HG03175 (cell line): ENCODE data around the gene PRKN.
A peak's percentile ranks its signal among the peaks of the same experiment; 100 is the strongest.

Experiments
- ATAC-seq: cut with Tn5 transposase; IDR thresholded peaks from one replicate; pipeline ENCODE4 v1.9.1; 2021; ENCODE audit warnings: mild to moderate bottlenecking, moderate library complexity; ENCODE audit not compliant: unreplicated experiment

PRKN gene

GRCh38 chr6:161414707-161415106 lies 1312.9 kb downstream of the PRKN start:
- ATAC-seq, result no peak

DNA sequence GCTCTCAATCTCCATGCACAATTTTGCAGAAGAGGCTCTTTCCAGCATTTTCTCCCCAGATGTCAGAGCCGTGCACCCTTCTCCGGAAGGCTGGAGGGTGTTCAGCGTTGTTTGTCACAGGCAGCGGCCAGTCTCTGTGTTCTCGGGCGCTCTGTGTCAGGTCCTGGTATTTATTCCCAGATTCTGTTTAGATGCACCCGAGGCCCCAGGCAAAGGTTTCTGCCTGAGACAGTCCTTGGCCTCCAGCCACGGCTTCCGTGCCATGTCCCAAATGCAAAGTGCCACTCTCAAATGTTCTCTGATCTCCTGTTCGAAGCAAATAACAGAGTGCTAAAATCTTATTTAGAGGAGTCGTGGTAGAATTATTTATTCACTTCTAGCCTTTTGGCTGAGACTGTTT lies 1313.4 kb downstream of the PRKN start:
- ATAC-seq, result no peak

DNA sequence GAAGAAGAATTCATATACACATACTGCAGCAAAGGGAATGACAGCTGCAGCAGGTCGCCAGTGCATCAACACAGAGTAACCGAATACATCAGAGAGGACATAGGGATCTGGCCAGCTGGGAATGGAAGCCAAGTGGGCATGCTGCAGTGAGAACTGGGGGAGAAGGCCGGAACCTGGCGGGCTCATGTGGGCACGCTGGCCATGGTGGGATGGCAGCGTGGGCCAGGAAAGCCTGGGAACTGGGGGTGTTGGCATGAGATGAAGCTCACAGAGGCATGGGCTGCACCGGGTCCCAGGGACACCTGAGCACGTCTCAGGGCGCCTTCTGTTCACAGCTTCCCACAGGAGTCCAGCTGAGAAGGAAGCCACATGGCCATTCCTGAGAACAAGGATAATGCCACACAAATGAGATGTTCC lies 1314.2 kb downstream of the PRKN start:
- ATAC-seq, result no peak

GRCh38 chr6:161412795-161413194 lies 1314.8 kb downstream of the PRKN start:
- ATAC-seq, result no peak

GRCh38 chr6:161411265-161411944 lies 1316.2 kb downstream of the PRKN start:
- ATAC-seq, result no peak

- ATAC-seq, result no peak
Observed at GRCh38 chr6:161410736-161411135, 1316.8 kb downstream of the PRKN start.

- ATAC-seq, result no peak
Observed at GRCh38 chr6:161410076-161410475, 1317.5 kb downstream of the PRKN start.

GRCh38 chr6:161409353-161409752 lies 1318.2 kb downstream of the PRKN start:
- ATAC-seq, result no peak

DNA sequence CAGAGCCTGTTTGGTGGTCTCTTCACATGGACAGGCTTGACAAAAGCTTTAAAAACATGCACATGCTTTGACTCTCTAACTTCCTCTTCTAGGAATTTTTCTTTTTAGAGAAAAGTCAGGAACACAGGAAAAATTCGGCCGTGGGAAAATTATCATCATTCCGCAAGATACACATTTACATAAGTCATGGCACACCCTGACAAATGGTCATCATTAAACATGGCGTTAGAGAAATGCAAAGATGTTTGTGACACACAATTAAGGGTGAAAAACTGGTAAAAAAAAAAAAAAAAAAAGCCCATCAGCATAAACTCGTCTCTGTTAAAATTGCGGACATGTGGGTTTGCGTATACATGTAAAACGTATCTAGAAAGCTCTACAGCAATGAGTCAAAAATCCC lies 1319.5 kb downstream of the PRKN start:
- no peak for ATAC-seq

- ATAC-seq, result peak; percentile 38
Observed at GRCh38 chr6:161407581-161407980, 1320.0 kb downstream of the PRKN start.

- peak; percentile 8 for ATAC-seq
Observed at GRCh38 chr6:161407115-161407514, 1320.5 kb downstream of the PRKN start.

DNA sequence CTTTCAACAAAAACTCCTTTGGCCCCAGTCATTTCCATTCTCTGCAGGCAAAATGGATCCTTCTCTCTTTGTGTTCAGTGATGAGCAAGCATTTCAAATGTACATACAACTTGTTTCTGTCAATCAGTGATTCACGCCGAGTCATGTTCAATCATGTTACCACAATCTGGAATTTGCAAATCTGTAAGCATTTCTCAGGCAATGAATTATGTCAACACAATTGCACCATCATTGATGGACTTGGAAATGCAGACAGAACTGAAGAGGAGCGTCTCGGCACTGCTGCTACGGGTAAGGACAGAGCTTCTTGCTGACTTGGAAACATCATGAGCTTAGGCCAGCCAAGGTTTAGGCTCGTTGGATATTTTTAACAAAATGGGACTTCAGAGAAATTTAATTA lies 1320.9 kb downstream of the PRKN start:
- no peak for ATAC-seq

DNA sequence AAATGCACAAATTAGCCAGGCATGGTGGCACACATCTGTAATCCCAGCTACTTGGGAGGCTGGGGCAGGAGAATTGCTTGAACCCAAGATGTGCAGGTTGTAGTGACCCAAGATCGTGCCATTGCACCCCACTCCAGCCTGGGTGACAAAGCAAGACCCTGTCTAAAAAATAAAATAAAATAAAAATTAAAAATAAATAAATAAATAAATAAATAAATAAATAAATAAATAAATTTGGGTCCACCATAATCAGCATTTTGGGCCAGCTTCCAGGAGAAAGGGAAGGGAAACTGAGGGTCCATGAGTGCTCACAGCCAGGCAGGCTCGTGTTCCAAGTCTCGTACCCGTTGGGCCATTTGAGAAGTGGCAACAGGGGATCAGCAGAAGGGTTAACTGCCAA lies 1322.1 kb downstream of the PRKN start:
- no peak for ATAC-seq

GRCh38 chr6:161403717-161404116 lies 1323.8 kb downstream of the PRKN start:
- no peak for ATAC-seq

DNA sequence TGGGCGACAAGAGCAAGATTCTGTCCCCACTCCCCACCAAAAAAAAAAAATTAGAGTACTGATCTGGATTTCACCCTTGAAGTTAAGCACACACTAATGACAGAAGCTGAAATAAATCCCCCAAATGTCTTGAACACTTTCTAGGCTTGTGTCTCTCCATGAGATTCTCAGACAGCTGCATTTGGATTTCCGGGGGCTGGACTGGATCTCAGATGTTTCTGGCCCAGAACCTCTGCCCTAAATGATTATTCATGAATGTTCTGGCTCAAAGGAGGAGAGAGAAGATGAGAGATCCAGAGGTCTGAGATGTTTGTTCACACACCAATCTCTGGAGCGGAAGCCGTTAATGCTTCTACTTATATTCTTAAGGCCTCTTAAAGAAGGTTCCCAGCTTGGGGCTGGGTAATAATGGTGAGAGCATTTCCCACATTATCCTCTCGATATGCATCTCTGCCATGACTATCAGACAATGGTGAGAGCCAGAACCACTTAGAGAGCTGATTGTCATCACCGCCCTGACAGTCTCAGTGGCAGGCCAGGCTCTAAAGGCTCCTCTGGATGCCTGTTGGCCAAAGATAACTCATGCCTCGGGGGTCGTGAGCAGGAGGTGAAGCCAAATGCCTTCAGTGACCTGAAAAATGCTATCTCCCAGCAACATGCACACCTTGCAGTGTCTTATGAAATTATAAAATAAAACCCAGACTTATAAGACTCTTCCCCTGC lies 1325.8 kb downstream of the PRKN start:
- ATAC-seq, result no peak

DNA sequence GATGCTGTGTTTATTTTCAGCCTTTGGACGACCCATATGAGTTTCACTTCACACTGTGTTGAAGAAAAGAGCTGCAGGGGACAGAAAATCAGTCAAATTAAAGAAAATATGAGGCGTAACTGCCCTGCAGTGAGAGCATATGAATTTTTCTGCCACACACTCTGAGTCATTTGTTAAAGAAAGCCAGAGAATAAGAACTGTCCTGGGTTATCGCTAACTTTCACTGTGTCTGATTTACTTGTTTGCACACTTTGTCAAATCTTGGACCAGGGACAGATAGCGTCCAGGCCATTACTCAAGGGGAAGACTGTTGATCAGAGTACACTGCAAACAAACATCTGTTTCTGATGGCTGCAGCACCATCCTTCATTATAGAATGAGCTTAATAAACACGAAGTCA lies 1326.9 kb downstream of the PRKN start:
- no peak for ATAC-seq

- ATAC-seq, result no peak
Observed at GRCh38 chr6:161396539-161396938, 1331.0 kb downstream of the PRKN start.

- ATAC-seq, result no peak
Observed at GRCh38 chr6:161395716-161396231, 1331.8 kb downstream of the PRKN start.

DNA sequence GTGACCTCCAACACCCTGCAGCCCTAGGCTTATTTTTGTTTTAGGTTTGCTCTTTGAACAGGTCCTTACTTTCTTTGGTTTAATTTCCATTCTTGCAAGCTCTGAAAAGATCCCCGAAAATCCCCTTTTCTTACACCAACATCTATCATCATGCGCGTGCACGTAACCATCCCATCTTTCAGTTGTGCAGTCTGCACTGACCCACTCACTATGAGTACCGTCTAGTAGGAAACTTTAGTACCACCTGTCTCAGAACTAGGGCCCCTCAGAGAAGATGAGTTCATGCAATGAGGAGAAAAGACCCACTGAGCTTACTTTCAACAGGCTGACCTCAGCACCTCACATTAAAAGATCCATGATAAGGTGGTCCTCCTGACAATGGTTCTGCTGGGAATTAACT lies 1333.1 kb downstream of the PRKN start:
- ATAC-seq, result no peak

GRCh38 chr6:161393839-161394364 lies 1333.7 kb downstream of the PRKN start:
- ATAC-seq, result peak; percentile 100

GRCh38 chr6:161393292-161393691 lies 1334.3 kb downstream of the PRKN start:
- no peak for ATAC-seq

- no peak for ATAC-seq
Observed at GRCh38 chr6:161389756-161390155, 1337.8 kb downstream of the PRKN start.
